ENCODE measurements around the gene TTC3.

- no peak for TF ChIP-seq POLR2AphosphoS5 (IDR thresholded peaks at IDR 0.05; ENCODE audit: low read depth, low read length)
- no peak for TF ChIP-seq POLR2A (IDR thresholded peaks at IDR 0.05; ENCODE audit: low read depth, low read length)
Observed at GRCh38 chr21:37227071-37228002, 154.3 kb downstream of the TTC3 start.
